PC-9 (cell line): ENCODE data around the gene RPS6KA5.

Source experiments
- EZH2 ChIP-seq: fragments of 200-600 bp; sonication (generic); IDR thresholded peaks from 2 replicates; pipeline ENCODE4 v1.8.0; 2017; ENCODE audit warnings: antibody characterized with exemption, low read depth
- TF ChIP-seq, protein P1 (sequence below): fragments of 200-600 bp; sonication (generic); conservative IDR thresholded peaks from 2 replicates; pipeline ENCODE4 v1.6.1; 2017; ENCODE audit warnings: mixed run types, antibody characterized with exemption, mild to moderate bottlenecking, moderate library complexity

DNA sequence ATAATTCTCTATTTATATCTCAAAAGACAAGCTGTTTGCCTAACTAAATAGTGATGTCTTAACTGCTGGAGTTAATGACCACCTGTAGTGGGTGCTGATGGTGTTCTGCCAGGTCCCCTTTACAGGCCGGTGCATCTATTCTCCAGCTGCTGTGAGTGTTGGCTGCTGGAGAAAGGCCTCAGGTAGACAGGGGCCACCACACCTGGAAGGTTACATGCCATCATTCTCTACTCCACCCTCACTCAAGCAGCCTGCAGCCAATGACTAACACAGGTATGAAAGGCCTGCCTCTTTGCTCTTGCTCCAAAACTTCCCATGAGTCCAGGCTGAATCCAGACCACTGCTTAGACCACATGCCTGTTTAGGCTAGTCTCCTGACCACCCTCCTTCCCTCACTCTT, 73.9 kb downstream of the RPS6KA5 start:
- no peak for TF ChIP-seq EZH2
- TF ChIP-seq, protein P1, sequence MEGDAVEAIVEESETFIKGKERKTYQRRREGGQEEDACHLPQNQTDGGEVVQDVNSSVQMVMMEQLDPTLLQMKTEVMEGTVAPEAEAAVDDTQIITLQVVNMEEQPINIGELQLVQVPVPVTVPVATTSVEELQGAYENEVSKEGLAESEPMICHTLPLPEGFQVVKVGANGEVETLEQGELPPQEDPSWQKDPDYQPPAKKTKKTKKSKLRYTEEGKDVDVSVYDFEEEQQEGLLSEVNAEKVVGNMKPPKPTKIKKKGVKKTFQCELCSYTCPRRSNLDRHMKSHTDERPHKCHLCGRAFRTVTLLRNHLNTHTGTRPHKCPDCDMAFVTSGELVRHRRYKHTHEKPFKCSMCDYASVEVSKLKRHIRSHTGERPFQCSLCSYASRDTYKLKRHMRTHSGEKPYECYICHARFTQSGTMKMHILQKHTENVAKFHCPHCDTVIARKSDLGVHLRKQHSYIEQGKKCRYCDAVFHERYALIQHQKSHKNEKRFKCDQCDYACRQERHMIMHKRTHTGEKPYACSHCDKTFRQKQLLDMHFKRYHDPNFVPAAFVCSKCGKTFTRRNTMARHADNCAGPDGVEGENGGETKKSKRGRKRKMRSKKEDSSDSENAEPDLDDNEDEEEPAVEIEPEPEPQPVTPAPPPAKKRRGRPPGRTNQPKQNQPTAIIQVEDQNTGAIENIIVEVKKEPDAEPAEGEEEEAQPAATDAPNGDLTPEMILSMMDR: no peak
